HepG2 (cell line): ENCODE measurements around the gene DEPDC1B. TPM values are rescaled to one million over a fixed set of nuclear protein-coding genes. Genes with fewer than 3 reads are reported as not detected.

Experiments
- ATAC-seq: fragments of 200-7000 bp; cut with Tn5 transposase; 3 replicates; pipeline ENCODE4 v1.9.1; 2020; ENCODE audit warnings: mild to moderate bottlenecking, moderate library complexity
- BruUV-seq: library from RNA; stranded (reverse); fragments of 400-500 nt; replicated peaks from 2 replicates; lab custom pipeline; 2021; lab: Mats Ljungman, UMichigan
- CTCF ChIA-PET: fragments of 300-600 bp; formaldehyde crosslinking; extraction: SDS; loops from one replicate; lab custom pipeline; 2021; ENCODE audit warnings: low total read pairs, inconsistent platforms, low intra/inter-chr PET ratio; lab: Yijun Ruan, JAX
- POLR2A ChIA-PET: fragments of 350-600 bp; sonication (Branson Sonifier 250); formaldehyde crosslinking; loops from one replicate; lab custom pipeline; 2020; ENCODE audit warnings: antibody characterized with exemption, inconsistent platforms; lab: Yijun Ruan, JAX
- DNase-seq: peaks from one replicate; pipeline ENCODE4 v3.0.0-alpha.2; 2015; ENCODE audit warnings: low spot score
- FAIRE-seq: peaks from 3 replicates; lab custom pipeline; 2011; peaks lifted over from hg19 to GRCh38; lab: Jason Lieb, UNC
- H2AFZ ChIP-seq: one replicate; pipeline ENCODE4 v1.6.1; 2011; ENCODE audit warnings: low read length, inconsistent platforms
- H3K27ac ChIP-seq: fragments of 300-600 bp; 3 replicates; pipeline ENCODE4 v1.8.0; 2011; ENCODE audit warnings: mixed run types, mild to moderate bottlenecking, mixed read lengths, low read length, inconsistent platforms; ENCODE audit not compliant: insufficient read depth; ENCODE audit errors: extremely low read length
- H3K27me3 ChIP-seq, 2 experiments: fragments of 200-600 bp in 1 of 2; 2 replicates in 1 of 2; 3 replicates in 1 of 2; pipeline versions ENCODE4 v1.6.0 to v1.8.0; 2011; ENCODE audit warnings: low read length in 2 of 2, mild to moderate bottlenecking in 2 of 2, moderate library complexity in 2 of 2, inconsistent platforms in 1 of 2; ENCODE audit not compliant: insufficient read depth in 2 of 2, control insufficient read depth in 1 of 2
- H3K36me3 ChIP-seq, 2 experiments: fragments of 200-600 bp in 1 of 2; replicated peaks in 1 of 2; 2 replicates in 1 of 2; 3 replicates in 1 of 2; pipeline versions ENCODE4 v1.5.1 to v1.8.0; 2011; ENCODE audit warnings: low read length in 2 of 2, inconsistent platforms in 1 of 2; ENCODE audit not compliant: insufficient read depth in 2 of 2, control insufficient read depth in 1 of 2
- H3K4me1 ChIP-seq: 2 replicates; pipeline ENCODE4 v1.5.1; 2012; ENCODE audit warnings: low read length, inconsistent platforms; ENCODE audit not compliant: insufficient read depth
- H3K4me2 ChIP-seq: 2 replicates; pipeline ENCODE4 v1.6.0; 2011; ENCODE audit warnings: low read depth, low read length, inconsistent platforms
- H3K4me3 ChIP-seq, 3 experiments: fragments of 200-600 bp in 1 of 3; sonication (generic), shearing (Covaris generic) in 1 of 3; replicated peaks in 1 of 3; 2 replicates each; pipeline ENCODE4 v1.5.1; 2011 to 2016; ENCODE audit warnings: low read length in 3 of 3, inconsistent platforms in 2 of 3, low read depth in 2 of 3, mild to moderate bottlenecking in 2 of 3, control low read depth in 1 of 3, mixed read lengths in 1 of 3; ENCODE audit not compliant: insufficient read depth in 1 of 3
- H3K79me2 ChIP-seq: one replicate; pipeline ENCODE4 v1.6.1; 2011; ENCODE audit warnings: low read length, inconsistent platforms; ENCODE audit not compliant: insufficient read depth
- H3K9ac ChIP-seq: 2 replicates; pipeline ENCODE4 v1.6.0; 2011; ENCODE audit warnings: mild to moderate bottlenecking, low read depth, low read length, inconsistent platforms; ENCODE audit not compliant: insufficient read depth
- H3K9me3 ChIP-seq: 2 replicates; pipeline ENCODE4 v1.5.1; 2012; ENCODE audit warnings: mild to moderate bottlenecking, low read length
- H4K20me1 ChIP-seq: 2 replicates; pipeline ENCODE4 v1.6.0; 2011; ENCODE audit warnings: inconsistent platforms, mild to moderate bottlenecking, low read length, moderate library complexity; ENCODE audit not compliant: insufficient read depth
- CEBPB ChIP-seq: IDR thresholded peaks from 2 replicates; pipeline ENCODE4 v1.6.1; 2011; ENCODE audit warnings: low read depth, low read length, improper control_type of control experiment, borderline replicate concordance
- ETV6 ChIP-seq: sonication (generic); formaldehyde crosslinking; conservative IDR thresholded peaks from 2 replicates; pipeline ENCODE4 v1.4.0; 2020; ENCODE audit warnings: missing genetic modification reagents
- KDM5B ChIP-seq: sonication (generic); formaldehyde crosslinking; IDR thresholded peaks from 2 replicates; pipeline ENCODE4 v1.4.0; 2020; ENCODE audit warnings: missing genetic modification reagents, mild to moderate bottlenecking, borderline replicate concordance
- RARA ChIP-seq: IDR thresholded peaks from 2 replicates; pipeline ENCODE4 v1.6.1; 2016; ENCODE audit warnings: missing genetic modification reagents, missing compliant biosample characterization
- ZHX1 ChIP-seq: sonication (generic); formaldehyde crosslinking; IDR thresholded peaks from 2 replicates; pipeline ENCODE4 v1.8.1; 2022; ENCODE audit warnings: low read depth, mild to moderate bottlenecking, missing genetic modification reagents
- ZNF337 ChIP-seq: sonication (generic); formaldehyde crosslinking; IDR thresholded peaks from 2 replicates; pipeline ENCODE4 v1.5.1; 2020; ENCODE audit warnings: missing genetic modification reagents, low read depth, mild to moderate bottlenecking, borderline replicate concordance
- ZNF878 ChIP-seq: sonication (generic); formaldehyde crosslinking; IDR thresholded peaks from 2 replicates; pipeline ENCODE4 v1.8.1; 2023; ENCODE audit warnings: mild to moderate bottlenecking, missing genetic modification reagents, moderate library complexity
- WGBS: methylation state at CpG from one replicate; pipeline ENCODE4 v1.1.6; 2017; ENCODE audit warnings: low lambda C conversion rate; 5-methylcytosine and 5-hydroxymethylcytosine counted together
- in situ Hi-C: cut with HindIII; loops from 2 replicates; pipeline ENCODE4 v1.10.0; 2017; ENCODE audit warnings: low pct_unique_long_range_greater_than_20kb; ENCODE audit not compliant: extremely low pct_ligation_motif_present
- intact Hi-C: fragments of 100-400 bp; cut with micrococcal nuclease; formaldehyde crosslinking; loops from one replicate; pipeline ENCODE4 v1.10.0; 2022; ENCODE audit not compliant: unreplicated experiment
- polyA plus RNA-seq, 8 experiments: library from polyadenylated mRNA; depleted of rRNA in 3 of 8; stranded (reverse) in 7 of 8; unstranded in 1 of 8; fragments of >200 nt; fragmentation: Illumina TruSeq in 4 of 8; extraction: Trizol in 4 of 8; gene quantifications; 2 replicates each; pipeline versions ENCODE4 v1.2.1 to v1.2.3, GENCODE V29; 2011 to 2016; ENCODE audit warnings: low read depth in 4 of 8, missing spikeins in 1 of 8, mixed read lengths in 1 of 8; ENCODE audit not compliant: insufficient read depth in 1 of 8
- total RNA-seq, 5 experiments: library from RNA; depleted of rRNA; stranded (reverse); fragments of >200 nt; fragmentation: Illumina TruSeq; extraction: Trizol; gene quantifications; 2 replicates each; pipeline ENCODE4 v1.2.3, GENCODE V29; 2016; ENCODE audit warnings: low read depth in 1 of 5
- TF ChIP-seq, protein P1 (sequence below): sonication (generic); formaldehyde crosslinking; IDR thresholded peaks from 2 replicates; pipeline ENCODE4 v1.4.0; 2020; ENCODE audit warnings: missing genetic modification reagents, mild to moderate bottlenecking, borderline replicate concordance
- TF ChIP-seq, protein P2 (sequence below): sonication (generic); formaldehyde crosslinking; IDR thresholded peaks from 2 replicates; pipeline ENCODE4 v1.5.0; 2020; ENCODE audit warnings: mild to moderate bottlenecking, missing genetic modification reagents
- TF ChIP-seq, protein P3 (sequence below): sonication (generic); formaldehyde crosslinking; IDR thresholded peaks from 2 replicates; pipeline ENCODE4 v1.4.0; 2020; ENCODE audit warnings: low read depth, mild to moderate bottlenecking, missing genetic modification reagents

The DEPDC1B gene
- total and polyA plus RNA-seq, 2 of the 13 experiments (the other 11 are each of a cell fraction or from before 2014, with no cell fraction given), result 29.5 to 51.3 TPM

GRCh38 chr5:60690326-60690725, 9.6 kb downstream of the DEPDC1B start (continued):
- TF ChIP-seq, protein P1, sequence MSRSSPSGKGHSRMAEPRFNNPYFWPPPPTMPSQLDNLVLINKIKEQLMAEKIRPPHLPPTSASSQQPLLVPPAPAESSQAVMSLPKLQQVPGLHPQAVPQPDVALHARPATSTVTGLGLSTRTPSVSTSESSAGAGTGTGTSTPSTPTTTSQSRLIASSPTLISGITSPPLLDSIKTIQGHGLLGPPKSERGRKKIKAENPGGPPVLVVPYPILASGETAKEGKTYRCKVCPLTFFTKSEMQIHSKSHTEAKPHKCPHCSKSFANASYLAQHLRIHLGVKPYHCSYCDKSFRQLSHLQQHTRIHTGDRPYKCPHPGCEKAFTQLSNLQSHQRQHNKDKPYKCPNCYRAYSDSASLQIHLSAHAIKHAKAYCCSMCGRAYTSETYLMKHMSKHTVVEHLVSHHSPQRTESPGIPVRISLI (CRISPR knock-in tag), result no peak

DNA sequence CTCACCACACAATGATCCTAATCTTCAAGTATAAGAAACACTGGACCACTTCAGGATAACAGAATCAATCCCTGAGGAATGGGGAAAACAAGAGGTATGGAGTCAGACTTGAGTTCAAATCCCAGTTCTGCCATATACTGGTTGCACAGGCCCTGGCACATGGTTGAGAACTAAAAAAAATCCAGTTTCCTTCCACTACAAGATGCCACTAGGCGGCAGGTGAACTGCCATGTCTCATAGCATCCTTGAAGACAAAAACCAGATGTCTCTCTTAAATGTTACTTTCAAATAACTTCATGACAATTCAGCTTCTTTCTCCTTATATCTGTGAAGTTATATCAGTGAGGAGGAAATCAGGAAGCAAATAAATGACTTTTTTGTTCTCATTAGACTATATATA, 11.0 kb downstream of the DEPDC1B start:
- 93% methylated on average over 1 of the region's 1 CpG for WGBS
- no TSS peak for BruUV-seq
- intact Hi-C loops (loop anchor here (1.0 kb wide), 1 partner anchor 10 kb away; no protein-coding TSS in a partner anchor), in situ Hi-C loops (loop anchor here (10.0 kb wide), 1 partner anchor 126 kb away; no protein-coding TSS in a partner anchor)
- Histone ChIP-seq H3K9ac (no peak overlapping the region), H3K9me3 (no peaks in the 10 kb centered on the region), H3K79me2 (peaks cover 74% of the 10 kb centered on the region), H3K27ac (no peak overlapping the region), H4K20me1 (no peaks in the 10 kb centered on the region), H3K4me3 (no peak overlapping the region; a peak in 1 of 6 replicates), H2AFZ (no peak overlapping the region), H3K36me3 (peaks cover 9 to 23% of the 10 kb centered on the region in 2 experiments), H3K27me3 (no peaks in the 10 kb centered on the region), H3K4me1 (peaks cover 32% of the 10 kb centered on the region), H3K4me2 (0 out of 2 replicates have a peak overlapping the region, but pooled peaks have one; percentile 56)
- ChIA-PET POLR2A (interaction anchor here (3.9 kb wide), 1 partner anchor 10 kb away, joined by 41 read pairs; the partner anchor contains the start of gene DEPDC1B), CTCF (no interaction called here)
- no peak for TF ChIP-seq RARA (CRISPR knock-in tag)
- no peak for TF ChIP-seq CEBPB
- TF ChIP-seq, protein P2, sequence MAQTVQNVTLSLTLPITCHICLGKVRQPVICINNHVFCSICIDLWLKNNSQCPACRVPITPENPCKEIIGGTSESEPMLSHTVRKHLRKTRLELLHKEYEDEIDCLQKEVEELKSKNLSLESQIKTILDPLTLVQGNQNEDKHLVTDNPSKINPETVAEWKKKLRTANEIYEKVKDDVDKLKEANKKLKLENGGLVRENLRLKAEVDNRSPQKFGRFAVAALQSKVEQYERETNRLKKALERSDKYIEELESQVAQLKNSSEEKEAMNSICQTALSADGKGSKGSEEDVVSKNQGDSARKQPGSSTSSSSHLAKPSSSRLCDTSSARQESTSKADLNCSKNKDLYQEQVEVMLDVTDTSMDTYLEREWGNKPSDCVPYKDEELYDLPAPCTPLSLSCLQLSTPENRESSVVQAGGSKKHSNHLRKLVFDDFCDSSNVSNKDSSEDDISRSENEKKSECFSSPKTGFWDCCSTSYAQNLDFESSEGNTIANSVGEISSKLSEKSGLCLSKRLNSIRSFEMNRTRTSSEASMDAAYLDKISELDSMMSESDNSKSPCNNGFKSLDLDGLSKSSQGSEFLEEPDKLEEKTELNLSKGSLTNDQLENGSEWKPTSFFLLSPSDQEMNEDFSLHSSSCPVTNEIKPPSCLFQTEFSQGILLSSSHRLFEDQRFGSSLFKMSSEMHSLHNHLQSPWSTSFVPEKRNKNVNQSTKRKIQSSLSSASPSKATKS (CRISPR knock-in tag), result no peak
- TF ChIP-seq KDM5B (CRISPR knock-in tag), result no peak
- TF ChIP-seq, protein P3, sequence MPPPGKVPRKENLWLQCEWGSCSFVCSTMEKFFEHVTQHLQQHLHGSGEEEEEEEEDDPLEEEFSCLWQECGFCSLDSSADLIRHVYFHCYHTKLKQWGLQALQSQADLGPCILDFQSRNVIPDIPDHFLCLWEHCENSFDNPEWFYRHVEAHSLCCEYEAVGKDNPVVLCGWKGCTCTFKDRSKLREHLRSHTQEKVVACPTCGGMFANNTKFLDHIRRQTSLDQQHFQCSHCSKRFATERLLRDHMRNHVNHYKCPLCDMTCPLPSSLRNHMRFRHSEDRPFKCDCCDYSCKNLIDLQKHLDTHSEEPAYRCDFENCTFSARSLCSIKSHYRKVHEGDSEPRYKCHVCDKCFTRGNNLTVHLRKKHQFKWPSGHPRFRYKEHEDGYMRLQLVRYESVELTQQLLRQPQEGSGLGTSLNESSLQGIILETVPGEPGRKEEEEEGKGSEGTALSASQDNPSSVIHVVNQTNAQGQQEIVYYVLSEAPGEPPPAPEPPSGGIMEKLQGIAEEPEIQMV (CRISPR knock-in tag), result no peak
- no peak for TF ChIP-seq ZNF337 (CRISPR knock-in tag)
- no peak for TF ChIP-seq ZHX1 (CRISPR knock-in tag)
- TF ChIP-seq ZNF878 (CRISPR knock-in tag), result no peak
- TF ChIP-seq ETV6 (CRISPR knock-in tag), result no peak
- DNase-seq (no peak), FAIRE-seq (no peak), ATAC-seq (no peak)
